GM12878 (cell line): ENCODE data around the gene ATP2A1. TPM values are rescaled to one million over a fixed set of nuclear protein-coding genes. Genes with fewer than 3 reads are reported as not detected.

Experiments
- ATAC-seq: fragments of 200-7000 bp; cut with Tn5 transposase; 3 replicates; pipeline ENCODE4 v1.9.1; 2020; ENCODE audit warnings: mild to moderate bottlenecking, moderate library complexity
- BruUV-seq: library from RNA; stranded (reverse); fragments of 400-500 nt; replicated peaks from 2 replicates; lab custom pipeline; 2021; lab: Mats Ljungman, UMichigan
- CTCF ChIA-PET: fragments of 300-600 bp; sonication (Branson Sonifier 250); formaldehyde crosslinking; extraction: SDS; loops from one replicate; lab custom pipeline; 2021; ENCODE audit warnings: inconsistent platforms; lab: Yijun Ruan, JAX
- POLR2A ChIA-PET: fragments of 350-600 bp; formaldehyde crosslinking; extraction: SDS; loops from one replicate; lab custom pipeline; 2021; ENCODE audit warnings: inconsistent platforms; lab: Charles Lee
- RAD21 ChIA-PET: fragments of 300-600 bp; sonication (Branson Sonifier 250); formaldehyde crosslinking; loops from one replicate; lab custom pipeline; 2023; ENCODE audit warnings: antibody characterized with exemption; ENCODE audit not compliant: unreplicated experiment; lab: Charles Lee
- SMC1A ChIA-PET: fragments of 300-600 bp; sonication (Branson Sonifier 250); formaldehyde crosslinking; loops from one replicate; lab custom pipeline; 2023; ENCODE audit not compliant: unreplicated experiment, uncharacterized antibody; lab: Charles Lee
- DNase-seq: peaks from one replicate; pipeline ENCODE4 v3.0.0-alpha.2; 2011; ENCODE audit warnings: low read depth, low spot score
- FAIRE-seq: peaks from 3 replicates; lab custom pipeline; 2011; peaks lifted over from hg19 to GRCh38; lab: Jason Lieb, UNC
- H2AFZ ChIP-seq: 2 replicates; pipeline ENCODE4 v1.6.0; 2011; ENCODE audit warnings: low read depth, low read length, control low read depth; ENCODE audit not compliant: control insufficient read depth
- H3K27ac ChIP-seq: 2 replicates; pipeline ENCODE4 v1.5.1; 2011; ENCODE audit warnings: control low read depth; ENCODE audit not compliant: control insufficient read depth, insufficient read depth
- H3K27me3 ChIP-seq, 2 experiments: replicated peaks in 1 of 2; 2 replicates each; pipeline versions ENCODE4 v1.6.0 to v1.6.1; 2011; ENCODE audit warnings: low read length in 1 of 2; ENCODE audit not compliant: control insufficient read depth in 2 of 2, insufficient read depth in 2 of 2
- H3K36me3 ChIP-seq, 2 experiments: 2 replicates each; pipeline ENCODE4 v1.5.1; 2011; ENCODE audit warnings: low read length in 1 of 2; ENCODE audit not compliant: control insufficient read depth in 2 of 2, insufficient read depth in 2 of 2
- H3K4me1 ChIP-seq: 2 replicates; pipeline ENCODE4 v1.6.1; 2011; ENCODE audit warnings: mild to moderate bottlenecking, low read length, moderate library complexity, mixed read lengths; ENCODE audit not compliant: control insufficient read depth, insufficient read depth
- H3K4me2 ChIP-seq: 2 replicates; pipeline ENCODE4 v1.6.0; 2011; ENCODE audit warnings: control low read depth; ENCODE audit not compliant: control insufficient read depth, insufficient read depth
- H3K4me3 ChIP-seq: fragments of 200-600 bp; sonication (generic); 2 replicates; pipeline ENCODE4 v1.5.1; 2016
- H3K79me2 ChIP-seq: 2 replicates; pipeline ENCODE4 v1.6.0; 2011; ENCODE audit warnings: low read length; ENCODE audit not compliant: control insufficient read depth, insufficient read depth
- H3K9ac ChIP-seq: 2 replicates; pipeline ENCODE4 v1.8.0; 2011; ENCODE audit warnings: low read length, control low read depth, mixed read lengths; ENCODE audit not compliant: control insufficient read depth, insufficient read depth
- H3K9me3 ChIP-seq: replicated peaks from 3 replicates; pipeline ENCODE4 v1.5.1; 2011; ENCODE audit warnings: mild to moderate bottlenecking, low read length; ENCODE audit not compliant: control insufficient read depth, insufficient read depth
- H4K20me1 ChIP-seq: 2 replicates; pipeline ENCODE4 v1.6.0; 2011; ENCODE audit not compliant: control insufficient read depth, insufficient read depth
- BCL11A ChIP-seq: IDR thresholded peaks from 2 replicates; pipeline ENCODE4 v1.6.1; 2011; ENCODE audit warnings: low read depth, low read length
- BRCA1 ChIP-seq: IDR thresholded peaks from 2 replicates; pipeline ENCODE4 v1.6.1; 2011; ENCODE audit warnings: low read depth, low read length, improper control_type of control experiment
- IKZF1 ChIP-seq: fragments of 450-650 bp; conservative IDR thresholded peaks from 2 replicates; pipeline ENCODE4 v1.6.1; 2017; ENCODE audit warnings: antibody characterized with exemption, mild to moderate bottlenecking
- MYB ChIP-seq: fragments of 150-350 bp; IDR thresholded peaks from 2 replicates; pipeline ENCODE4 v1.6.1; 2014; ENCODE audit warnings: mild to moderate bottlenecking, low read depth, low read length, borderline replicate concordance
- NR2C2 ChIP-seq: IDR thresholded peaks from 2 replicates; pipeline ENCODE4 v1.6.1; 2011; ENCODE audit warnings: borderline replicate concordance, low read depth; ENCODE audit not compliant: control insufficient read depth, insufficient read length
- NRF1 ChIP-seq: conservative IDR thresholded peaks from 2 replicates; pipeline ENCODE4 v1.6.1; 2011; ENCODE audit warnings: mild to moderate bottlenecking, low read depth, low read length, improper control_type of control experiment
- PAX8 ChIP-seq: fragments of 450-650 bp; IDR thresholded peaks from 2 replicates; pipeline ENCODE4 v1.6.1; 2017; ENCODE audit warnings: mild to moderate bottlenecking, moderate library complexity
- PML ChIP-seq: IDR thresholded peaks from 2 replicates; pipeline ENCODE4 v1.6.1; 2012; ENCODE audit warnings: low read length, inconsistent platforms
- RCOR1 ChIP-seq: conservative IDR thresholded peaks from 2 replicates; pipeline ENCODE4 v1.6.1; 2012; ENCODE audit warnings: low read depth, low read length, improper control_type of control experiment
- SUZ12 ChIP-seq: fragments of 200-600 bp; sonication (generic); IDR thresholded peaks from one replicate; pipeline ENCODE4 v1.6.1; 2018; ENCODE audit warnings: antibody characterized with exemption, mild to moderate bottlenecking; ENCODE audit not compliant: unreplicated experiment
- TBL1XR1 ChIP-seq: IDR thresholded peaks from 2 replicates; pipeline ENCODE4 v1.6.1; 2012; ENCODE audit warnings: low read depth, low read length, improper control_type of control experiment
- YBX1 ChIP-seq: fragments of 450-650 bp; IDR thresholded peaks from 2 replicates; pipeline ENCODE4 v1.6.1; 2016; ENCODE audit warnings: antibody characterized with exemption
- YY1 ChIP-seq: IDR thresholded peaks from 2 replicates; pipeline ENCODE4 v1.6.1; 2011; ENCODE audit warnings: low read depth, mild to moderate bottlenecking, low read length
- WGBS: methylation state at CpG from one replicate; pipeline ENCODE4 v1.1.6; 2016; ENCODE audit warnings: low lambda C conversion rate; ENCODE audit not compliant: insufficient replicate concordance, insufficient coverage; ENCODE audit errors: missing lambda C conversion rate; 5-methylcytosine and 5-hydroxymethylcytosine counted together
- in situ Hi-C: fragments of 300-500 bp; cut with MboI; formaldehyde crosslinking; loops from 9 replicates; pipeline ENCODE4 v1.14.3; 2018; ENCODE audit warnings: mixed read lengths
- intact Hi-C: fragments of 100-400 bp; cut with micrococcal nuclease; formaldehyde crosslinking; loops from one replicate; pipeline ENCODE4 v1.14.2; 2022; ENCODE audit not compliant: unreplicated experiment
- polyA plus RNA-seq, 11 experiments: library from polyadenylated mRNA; depleted of rRNA in 4 of 11; unstranded in 6 of 11; stranded (reverse) in 5 of 11; fragments of >200 nt; fragmentation: Nextera tagmentation in 4 of 11; fragmentation: Illumina TruSeq in 1 of 11; extraction: Ambion mirVana in 4 of 11; extraction: Trizol in 1 of 11; gene quantifications; 1 replicate in 1 of 11; 2 replicates in 10 of 11; pipeline versions ENCODE4 v1.2.1 to v1.2.3, GENCODE V29; 2011 to 2016; ENCODE audit warnings: inconsistent platforms in 2 of 11, missing spikeins in 2 of 11, low read depth in 1 of 11
- total RNA-seq, 4 experiments: library from RNA; depleted of rRNA in 3 of 4; stranded (reverse); fragments of >200 nt in 3 of 4; fragmentation: Illumina TruSeq in 1 of 4; extraction: Trizol in 1 of 4; gene quantifications; 2 replicates each; pipeline versions ENCODE4 v1.2.1 to v1.2.3, GENCODE V29; 2013 to 2021
- TF ChIP-seq, protein P1 (sequence below): IDR thresholded peaks from 2 replicates; pipeline ENCODE4 v1.6.1; 2011; ENCODE audit warnings: borderline replicate concordance, low read depth, mild to moderate bottlenecking, moderate library complexity, mixed read lengths, low read length; ENCODE audit not compliant: insufficient read depth; ENCODE audit errors: extremely low read length
- TF ChIP-seq, protein P2 (sequence below): IDR thresholded peaks from 2 replicates; pipeline ENCODE4 v1.6.1; 2012; ENCODE audit warnings: low read depth, low read length, improper control_type of control experiment
- TF ChIP-seq, protein P3 (sequence below): fragments of 150-350 bp; IDR thresholded peaks from 2 replicates; pipeline ENCODE4 v1.6.1; 2014; ENCODE audit warnings: mild to moderate bottlenecking, low read depth, low read length
- TF ChIP-seq, protein P4 (sequence below), 3 experiments: IDR thresholded peaks in 2 of 3; conservative IDR thresholded peaks in 1 of 3; 2 replicates each; pipeline ENCODE4 v1.5.1; 2011; ENCODE audit warnings: low read depth in 3 of 3, low read length in 3 of 3, mild to moderate bottlenecking in 3 of 3, control low read depth in 2 of 3, moderate library complexity in 2 of 3, inconsistent platforms in 1 of 3, mixed read lengths in 1 of 3; ENCODE audit not compliant: control insufficient read depth in 2 of 3, insufficient read depth in 1 of 3; ENCODE audit errors: extremely low read depth in 1 of 3
- TF ChIP-seq, protein P5 (sequence below): IDR thresholded peaks from 2 replicates; pipeline ENCODE4 v1.6.1; 2011; ENCODE audit warnings: low read depth, low read length, improper control_type of control experiment, borderline replicate concordance

Gene ATP2A1
- total and polyA plus RNA-seq, 10 of the 15 experiments (the other 5 are each of a cell fraction or from before 2014, with no cell fraction given), result 0.13 to 1.7 (median 0.88) TPM

DNA sequence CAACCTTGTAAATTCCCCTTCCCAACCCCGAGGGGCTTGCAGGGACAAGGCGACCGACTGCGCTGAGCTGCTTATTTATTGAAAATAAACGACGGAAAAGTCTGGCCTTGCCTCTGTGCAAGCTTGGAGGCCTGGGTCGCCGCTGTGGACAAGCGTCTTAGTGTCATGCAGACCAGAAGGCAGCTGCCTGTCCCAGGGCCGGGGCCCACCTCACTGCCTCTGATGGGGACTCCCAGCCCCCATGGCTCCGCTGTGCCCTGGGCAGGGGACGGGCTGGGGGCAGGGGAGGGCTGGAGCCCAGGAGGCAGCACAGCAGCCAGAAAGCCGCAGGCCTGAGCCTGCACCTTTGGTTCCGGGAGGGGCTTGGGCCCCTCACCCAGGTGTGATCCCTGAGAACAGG lies 26.1 kb downstream of the ATP2A1 start (continued):
- TF ChIP-seq, protein P1, sequence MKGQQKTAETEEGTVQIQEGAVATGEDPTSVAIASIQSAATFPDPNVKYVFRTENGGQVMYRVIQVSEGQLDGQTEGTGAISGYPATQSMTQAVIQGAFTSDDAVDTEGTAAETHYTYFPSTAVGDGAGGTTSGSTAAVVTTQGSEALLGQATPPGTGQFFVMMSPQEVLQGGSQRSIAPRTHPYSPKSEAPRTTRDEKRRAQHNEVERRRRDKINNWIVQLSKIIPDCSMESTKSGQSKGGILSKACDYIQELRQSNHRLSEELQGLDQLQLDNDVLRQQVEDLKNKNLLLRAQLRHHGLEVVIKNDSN, result no peak
- TF ChIP-seq YBX1, result no peak
- TF ChIP-seq BRCA1, result no peak
- TF ChIP-seq, protein P2, sequence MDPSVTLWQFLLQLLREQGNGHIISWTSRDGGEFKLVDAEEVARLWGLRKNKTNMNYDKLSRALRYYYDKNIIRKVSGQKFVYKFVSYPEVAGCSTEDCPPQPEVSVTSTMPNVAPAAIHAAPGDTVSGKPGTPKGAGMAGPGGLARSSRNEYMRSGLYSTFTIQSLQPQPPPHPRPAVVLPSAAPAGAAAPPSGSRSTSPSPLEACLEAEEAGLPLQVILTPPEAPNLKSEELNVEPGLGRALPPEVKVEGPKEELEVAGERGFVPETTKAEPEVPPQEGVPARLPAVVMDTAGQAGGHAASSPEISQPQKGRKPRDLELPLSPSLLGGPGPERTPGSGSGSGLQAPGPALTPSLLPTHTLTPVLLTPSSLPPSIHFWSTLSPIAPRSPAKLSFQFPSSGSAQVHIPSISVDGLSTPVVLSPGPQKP, result no peak
- TF ChIP-seq BCL11A, result no peak
- TF ChIP-seq, all 136 proteins: peak for 0

DNA sequence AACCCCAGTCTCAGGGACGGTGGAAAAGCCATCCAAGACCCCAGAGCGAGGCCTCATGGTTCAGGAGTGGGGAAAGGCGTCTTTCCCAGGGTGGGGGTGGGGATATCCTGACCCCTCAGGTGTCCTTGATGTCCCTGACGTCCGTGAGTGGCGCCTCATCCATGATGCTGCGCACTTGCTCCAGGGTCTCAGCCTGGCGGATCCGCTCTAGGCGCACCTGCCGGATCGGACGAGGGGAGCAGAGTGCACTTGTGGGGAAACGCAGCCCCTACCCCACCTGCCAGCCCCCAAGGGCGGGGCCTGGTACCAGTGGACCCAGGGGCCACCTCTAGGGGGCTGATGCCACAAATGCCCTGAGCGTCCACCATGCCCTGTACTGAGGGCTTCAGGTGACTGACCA lies 26.5 kb downstream of the ATP2A1 start:
- no peaks in the 10 kb centered on the region for H4K20me1 ChIP-seq
- H3K4me1 ChIP-seq, result no peaks in the 10 kb centered on the region
- intact Hi-C loops (no loop called here), in situ Hi-C loops (no loop called here)
- no peak for DNase-seq
- BruUV-seq, result no TSS peak
- SMC1A ChIA-PET, result no interaction called here
- no peak overlapping the region for H3K4me2 ChIP-seq
- CTCF ChIA-PET, result no interaction called here
- FAIRE-seq, result no peak
- ATAC-seq, result no peak
- H3K27ac ChIP-seq, result no peak overlapping the region
- 95% methylated on average over 16 of the region's 16 CpGs for WGBS
- no peak overlapping the region for H2AFZ ChIP-seq
- H3K9me3 ChIP-seq, result no peaks in the 10 kb centered on the region
- H3K36me3 ChIP-seq, result peaks cover 6 to 8% of the 10 kb centered on the region in 2 experiments; a peak in 3 of 4 replicates
- H3K9ac ChIP-seq, result no peak overlapping the region
- RAD21 ChIA-PET, result no interaction called here
- POLR2A ChIA-PET, result no interaction called here
- no peak overlapping the region for H3K4me3 ChIP-seq
- H3K27me3 ChIP-seq, result no peaks in the 10 kb centered on the region
- H3K79me2 ChIP-seq, result no peaks in the 10 kb centered on the region
- TF ChIP-seq, protein P3, sequence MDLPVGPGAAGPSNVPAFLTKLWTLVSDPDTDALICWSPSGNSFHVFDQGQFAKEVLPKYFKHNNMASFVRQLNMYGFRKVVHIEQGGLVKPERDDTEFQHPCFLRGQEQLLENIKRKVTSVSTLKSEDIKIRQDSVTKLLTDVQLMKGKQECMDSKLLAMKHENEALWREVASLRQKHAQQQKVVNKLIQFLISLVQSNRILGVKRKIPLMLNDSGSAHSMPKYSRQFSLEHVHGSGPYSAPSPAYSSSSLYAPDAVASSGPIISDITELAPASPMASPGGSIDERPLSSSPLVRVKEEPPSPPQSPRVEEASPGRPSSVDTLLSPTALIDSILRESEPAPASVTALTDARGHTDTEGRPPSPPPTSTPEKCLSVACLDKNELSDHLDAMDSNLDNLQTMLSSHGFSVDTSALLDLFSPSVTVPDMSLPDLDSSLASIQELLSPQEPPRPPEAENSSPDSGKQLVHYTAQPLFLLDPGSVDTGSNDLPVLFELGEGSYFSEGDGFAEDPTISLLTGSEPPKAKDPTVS, result no peak
- TF ChIP-seq PAX8 (no peak), MYB (no peak), PML (no peak), SUZ12 (no peak), IKZF1 (no peak), TBL1XR1 (no peak), RCOR1 (no peak), YY1 (no peak), NR2C2 (no peak), NRF1 (no peak)
- TF ChIP-seq, protein P4, sequence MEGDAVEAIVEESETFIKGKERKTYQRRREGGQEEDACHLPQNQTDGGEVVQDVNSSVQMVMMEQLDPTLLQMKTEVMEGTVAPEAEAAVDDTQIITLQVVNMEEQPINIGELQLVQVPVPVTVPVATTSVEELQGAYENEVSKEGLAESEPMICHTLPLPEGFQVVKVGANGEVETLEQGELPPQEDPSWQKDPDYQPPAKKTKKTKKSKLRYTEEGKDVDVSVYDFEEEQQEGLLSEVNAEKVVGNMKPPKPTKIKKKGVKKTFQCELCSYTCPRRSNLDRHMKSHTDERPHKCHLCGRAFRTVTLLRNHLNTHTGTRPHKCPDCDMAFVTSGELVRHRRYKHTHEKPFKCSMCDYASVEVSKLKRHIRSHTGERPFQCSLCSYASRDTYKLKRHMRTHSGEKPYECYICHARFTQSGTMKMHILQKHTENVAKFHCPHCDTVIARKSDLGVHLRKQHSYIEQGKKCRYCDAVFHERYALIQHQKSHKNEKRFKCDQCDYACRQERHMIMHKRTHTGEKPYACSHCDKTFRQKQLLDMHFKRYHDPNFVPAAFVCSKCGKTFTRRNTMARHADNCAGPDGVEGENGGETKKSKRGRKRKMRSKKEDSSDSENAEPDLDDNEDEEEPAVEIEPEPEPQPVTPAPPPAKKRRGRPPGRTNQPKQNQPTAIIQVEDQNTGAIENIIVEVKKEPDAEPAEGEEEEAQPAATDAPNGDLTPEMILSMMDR (IDR thresholded peaks at IDR 0.05 in 2 of 3, conservative IDR thresholded peaks at IDR 0.05 in 1 of 3; ENCODE audit: control insufficient read depth in 2 of 3, extremely low read depth in 1 of 3, insufficient read depth in 1 of 3, low read depth in 3 of 3, low read length in 3 of 3), result no peak
- TF ChIP-seq, protein P5, sequence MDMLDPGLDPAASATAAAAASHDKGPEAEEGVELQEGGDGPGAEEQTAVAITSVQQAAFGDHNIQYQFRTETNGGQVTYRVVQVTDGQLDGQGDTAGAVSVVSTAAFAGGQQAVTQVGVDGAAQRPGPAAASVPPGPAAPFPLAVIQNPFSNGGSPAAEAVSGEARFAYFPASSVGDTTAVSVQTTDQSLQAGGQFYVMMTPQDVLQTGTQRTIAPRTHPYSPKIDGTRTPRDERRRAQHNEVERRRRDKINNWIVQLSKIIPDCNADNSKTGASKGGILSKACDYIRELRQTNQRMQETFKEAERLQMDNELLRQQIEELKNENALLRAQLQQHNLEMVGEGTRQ, result no peak
